Liver (tissue), 9 donors: ENCODE results near the gene ENOX1. TPM values are rescaled to one million over a fixed set of nuclear protein-coding genes. Genes with fewer than 3 reads are reported as not detected.

ENCODE experiments used
- DNase-seq: peaks from one replicate; pipeline ENCODE4 v3.0.0-alpha.2; 2017; ENCODE audit warnings: low spot score
- H3K27ac ChIP-seq, 2 donors: one replicate each; pipeline ENCODE4 v1.7.0; 2013; ENCODE audit warnings: inconsistent platforms in 2 of 2, low read length in 2 of 2, control low read depth in 1 of 2, low read depth in 1 of 2, mild to moderate bottlenecking in 1 of 2
- H3K27me3 ChIP-seq, 4 donors: one replicate each; pipeline versions ENCODE4 v1.6.1 to v1.7.0; 2013; ENCODE audit warnings: low read length in 3 of 4, inconsistent platforms in 1 of 4, mild to moderate bottlenecking in 1 of 4, moderate library complexity in 1 of 4; ENCODE audit not compliant: control insufficient read depth in 4 of 4, insufficient read depth in 4 of 4
- H3K36me3 ChIP-seq, 4 donors: one replicate each; pipeline versions ENCODE4 v1.6.1 to v1.7.0; 2013; ENCODE audit warnings: low read length in 3 of 4, mild to moderate bottlenecking in 3 of 4, low read depth in 1 of 4, moderate library complexity in 1 of 4; ENCODE audit not compliant: control insufficient read depth in 4 of 4, insufficient read depth in 3 of 4
- H3K4me1 ChIP-seq, 4 donors: one replicate each; pipeline versions ENCODE4 v1.6.1 to v1.7.0; 2013; ENCODE audit warnings: low read length in 3 of 4, mild to moderate bottlenecking in 3 of 4, moderate library complexity in 1 of 4; ENCODE audit not compliant: control insufficient read depth in 4 of 4, insufficient read depth in 4 of 4
- H3K4me3 ChIP-seq, 3 donors: one replicate each; pipeline versions ENCODE4 v1.6.1 to v1.7.0; 2013; ENCODE audit warnings: low read length in 3 of 3, control low read depth in 1 of 3, low read depth in 1 of 3, mild to moderate bottlenecking in 1 of 3
- H3K9ac ChIP-seq, 2 donors: one replicate each; pipeline ENCODE4 v1.7.0; 2013; ENCODE audit warnings: low read length in 2 of 2, mild to moderate bottlenecking in 2 of 2, moderate library complexity in 2 of 2, control low read depth in 1 of 2, low read depth in 1 of 2
- H3K9me3 ChIP-seq, 4 donors: one replicate each; pipeline versions ENCODE4 v1.6.1 to v1.7.0; 2013; ENCODE audit warnings: low read length in 3 of 4; ENCODE audit not compliant: control insufficient read depth in 4 of 4
- EGR1 ChIP-seq, 2 donors: IDR thresholded peaks; 2 replicates each; pipeline ENCODE4 v1.6.1; 2016 to 2018; ENCODE audit warnings: antibody characterized with exemption in 2 of 2, low read depth in 2 of 2
- FOXA1 ChIP-seq: IDR thresholded peaks from 2 replicates; pipeline ENCODE4 v1.6.1; 2016; ENCODE audit warnings: antibody characterized with exemption
- FOXA2 ChIP-seq: IDR thresholded peaks from 2 replicates; pipeline ENCODE4 v1.6.1; 2016; ENCODE audit warnings: antibody characterized with exemption
- GABPA ChIP-seq, 2 donors: IDR thresholded peaks in 1 of 2; conservative IDR thresholded peaks in 1 of 2; 2 replicates each; pipeline ENCODE4 v1.6.1; 2016; ENCODE audit warnings: antibody characterized with exemption in 2 of 2, mild to moderate bottlenecking in 1 of 2, moderate library complexity in 1 of 2
- HNF4A ChIP-seq, 2 donors: conservative IDR thresholded peaks; 2 replicates each; pipeline ENCODE4 v1.6.1; 2016; ENCODE audit warnings: antibody characterized with exemption in 2 of 2, mild to moderate bottlenecking in 2 of 2
- HNF4G ChIP-seq: IDR thresholded peaks from 2 replicates; pipeline ENCODE4 v1.6.1; 2016; ENCODE audit warnings: antibody characterized with exemption
- JUND ChIP-seq, 2 donors: IDR thresholded peaks; 2 replicates each; pipeline ENCODE4 v1.6.1; 2016; ENCODE audit warnings: antibody characterized with exemption in 2 of 2
- NR2F2 ChIP-seq: IDR thresholded peaks from 2 replicates; pipeline ENCODE4 v1.6.1; 2016; ENCODE audit warnings: antibody characterized with exemption
- RAD21 ChIP-seq, 2 donors: IDR thresholded peaks; 2 replicates each; pipeline ENCODE4 v1.6.1; 2016; ENCODE audit warnings: antibody characterized with exemption in 2 of 2, mild to moderate bottlenecking in 2 of 2
- REST ChIP-seq: IDR thresholded peaks from 2 replicates; pipeline ENCODE4 v1.6.1; 2016; ENCODE audit warnings: antibody characterized with exemption, mild to moderate bottlenecking
- RXRA ChIP-seq, 2 donors: IDR thresholded peaks; 2 replicates each; pipeline ENCODE4 v1.6.1; 2017 to 2018; ENCODE audit warnings: antibody characterized with exemption in 2 of 2, mild to moderate bottlenecking in 1 of 2
- SP1 ChIP-seq: IDR thresholded peaks from 2 replicates; pipeline ENCODE4 v1.6.1; 2018; ENCODE audit warnings: antibody characterized with exemption, mild to moderate bottlenecking
- TAF1 ChIP-seq: conservative IDR thresholded peaks from 2 replicates; pipeline ENCODE4 v1.6.1; 2016; ENCODE audit warnings: antibody characterized with exemption, mild to moderate bottlenecking
- YY1 ChIP-seq: IDR thresholded peaks from 2 replicates; pipeline ENCODE4 v1.6.1; 2016; ENCODE audit warnings: antibody characterized with exemption, mild to moderate bottlenecking
- ZBTB33 ChIP-seq: IDR thresholded peaks from 2 replicates; pipeline ENCODE4 v1.6.1; 2016; ENCODE audit warnings: antibody characterized with exemption
- WGBS: extraction: QIAGEN DNeasy Blood & Tissue Kit; methylation state at CpG from one replicate; pipeline ENCODE4 v1.1.7; 2013; 5-methylcytosine and 5-hydroxymethylcytosine counted together
- polyA plus RNA-seq, 2 donors: library from polyadenylated mRNA; stranded (reverse) in 1 of 2; unstranded in 1 of 2; fragments of 200-250 nt in 1 of 2; fragments of >200 nt in 1 of 2; fragmentation: Nextera tagmentation in 1 of 2; extraction: Ambion mirVana in 1 of 2; gene quantifications; one replicate each; pipeline versions ENCODE4 v1.2.1 to v1.2.3, GENCODE V29; 2013 to 2015
- total RNA-seq, 2 donors: library from RNA; depleted of rRNA; stranded (reverse); fragments of >200 nt; gene quantifications; one replicate each; pipeline ENCODE4 v1.2.3, GENCODE V29; 2014
- TF ChIP-seq, protein P1 (sequence below): IDR thresholded peaks from 2 replicates; pipeline ENCODE4 v1.6.1; 2016; ENCODE audit warnings: antibody characterized with exemption
- TF ChIP-seq, protein P2 (sequence below): fragments of 150-350 bp; IDR thresholded peaks from 2 replicates; pipeline ENCODE4 v1.5.1; 2017; ENCODE audit warnings: improper control_type of control experiment, low read depth, low read length; ENCODE audit not compliant: missing input control
- TF ChIP-seq, protein P3 (sequence below): IDR thresholded peaks from 2 replicates; pipeline ENCODE4 v1.6.1; 2016; ENCODE audit warnings: antibody characterized with exemption
- donor health status: healthy.
- donor health status: healthy.
- donor health status: healthy.
- donor health status: healthy.
- donor health status: healthy.

The ENOX1 gene
- total and polyA plus RNA-seq, 4 donors, result 0.02 to 0.33 (median 0.08) TPM; not detected in 1

GRCh38 chr13:43431841-43432240, 354.9 kb downstream of the ENOX1 start:
- no peak for TF ChIP-seq YY1
- TF ChIP-seq FOXA1, result no peak
- no peak for TF ChIP-seq ZBTB33
- TF ChIP-seq SP1, result no peak
- TF ChIP-seq REST, result no peak
- TF ChIP-seq, protein P1, sequence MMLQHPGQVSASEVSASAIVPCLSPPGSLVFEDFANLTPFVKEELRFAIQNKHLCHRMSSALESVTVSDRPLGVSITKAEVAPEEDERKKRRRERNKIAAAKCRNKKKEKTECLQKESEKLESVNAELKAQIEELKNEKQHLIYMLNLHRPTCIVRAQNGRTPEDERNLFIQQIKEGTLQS, result no peak
- TF ChIP-seq TAF1, result no peak
- no peak for TF ChIP-seq HNF4A (conservative IDR thresholded peaks at IDR 0.05)
- TF ChIP-seq RXRA (IDR thresholded peaks at IDR 0.05), result no peak
- no peak for TF ChIP-seq GABPA (IDR thresholded peaks at IDR 0.05 in 1 of 2, conservative IDR thresholded peaks at IDR 0.05 in 1 of 2)
- no peak for TF ChIP-seq EGR1 (IDR thresholded peaks at IDR 0.05; ENCODE audit: low read depth in 2 of 2)
- no peak for TF ChIP-seq RAD21 (IDR thresholded peaks at IDR 0.05)
- TF ChIP-seq JUND (IDR thresholded peaks at IDR 0.05), result no peak
- no peak for TF ChIP-seq NR2F2
- no peak for TF ChIP-seq FOXA2
- TF ChIP-seq, protein P2, sequence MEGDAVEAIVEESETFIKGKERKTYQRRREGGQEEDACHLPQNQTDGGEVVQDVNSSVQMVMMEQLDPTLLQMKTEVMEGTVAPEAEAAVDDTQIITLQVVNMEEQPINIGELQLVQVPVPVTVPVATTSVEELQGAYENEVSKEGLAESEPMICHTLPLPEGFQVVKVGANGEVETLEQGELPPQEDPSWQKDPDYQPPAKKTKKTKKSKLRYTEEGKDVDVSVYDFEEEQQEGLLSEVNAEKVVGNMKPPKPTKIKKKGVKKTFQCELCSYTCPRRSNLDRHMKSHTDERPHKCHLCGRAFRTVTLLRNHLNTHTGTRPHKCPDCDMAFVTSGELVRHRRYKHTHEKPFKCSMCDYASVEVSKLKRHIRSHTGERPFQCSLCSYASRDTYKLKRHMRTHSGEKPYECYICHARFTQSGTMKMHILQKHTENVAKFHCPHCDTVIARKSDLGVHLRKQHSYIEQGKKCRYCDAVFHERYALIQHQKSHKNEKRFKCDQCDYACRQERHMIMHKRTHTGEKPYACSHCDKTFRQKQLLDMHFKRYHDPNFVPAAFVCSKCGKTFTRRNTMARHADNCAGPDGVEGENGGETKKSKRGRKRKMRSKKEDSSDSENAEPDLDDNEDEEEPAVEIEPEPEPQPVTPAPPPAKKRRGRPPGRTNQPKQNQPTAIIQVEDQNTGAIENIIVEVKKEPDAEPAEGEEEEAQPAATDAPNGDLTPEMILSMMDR, result no peak
- no peak for TF ChIP-seq HNF4G
- TF ChIP-seq, protein P3, sequence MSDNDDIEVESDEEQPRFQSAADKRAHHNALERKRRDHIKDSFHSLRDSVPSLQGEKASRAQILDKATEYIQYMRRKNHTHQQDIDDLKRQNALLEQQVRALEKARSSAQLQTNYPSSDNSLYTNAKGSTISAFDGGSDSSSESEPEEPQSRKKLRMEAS, result no peak
- Histone ChIP-seq H3K27ac (no peak overlapping the region), H3K4me3 (no peak overlapping the region), H3K9me3 (no peaks in the 10 kb centered on the region), H3K4me1 (no peaks in the 10 kb centered on the region), H3K36me3 (no peaks in the 10 kb centered on the region), H3K27me3 (no peaks in the 10 kb centered on the region), H3K9ac (no peak overlapping the region)
- 87% methylated on average over 8 of the region's 8 CpGs for WGBS
- no peak for DNase-seq
